Measurements from ENCODE around the gene SIPA1L3.

- TF ChIP-seq, protein P1, sequence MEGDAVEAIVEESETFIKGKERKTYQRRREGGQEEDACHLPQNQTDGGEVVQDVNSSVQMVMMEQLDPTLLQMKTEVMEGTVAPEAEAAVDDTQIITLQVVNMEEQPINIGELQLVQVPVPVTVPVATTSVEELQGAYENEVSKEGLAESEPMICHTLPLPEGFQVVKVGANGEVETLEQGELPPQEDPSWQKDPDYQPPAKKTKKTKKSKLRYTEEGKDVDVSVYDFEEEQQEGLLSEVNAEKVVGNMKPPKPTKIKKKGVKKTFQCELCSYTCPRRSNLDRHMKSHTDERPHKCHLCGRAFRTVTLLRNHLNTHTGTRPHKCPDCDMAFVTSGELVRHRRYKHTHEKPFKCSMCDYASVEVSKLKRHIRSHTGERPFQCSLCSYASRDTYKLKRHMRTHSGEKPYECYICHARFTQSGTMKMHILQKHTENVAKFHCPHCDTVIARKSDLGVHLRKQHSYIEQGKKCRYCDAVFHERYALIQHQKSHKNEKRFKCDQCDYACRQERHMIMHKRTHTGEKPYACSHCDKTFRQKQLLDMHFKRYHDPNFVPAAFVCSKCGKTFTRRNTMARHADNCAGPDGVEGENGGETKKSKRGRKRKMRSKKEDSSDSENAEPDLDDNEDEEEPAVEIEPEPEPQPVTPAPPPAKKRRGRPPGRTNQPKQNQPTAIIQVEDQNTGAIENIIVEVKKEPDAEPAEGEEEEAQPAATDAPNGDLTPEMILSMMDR (IDR thresholded peaks at IDR 0.05): no peak
- TF ChIP-seq, protein P2, sequence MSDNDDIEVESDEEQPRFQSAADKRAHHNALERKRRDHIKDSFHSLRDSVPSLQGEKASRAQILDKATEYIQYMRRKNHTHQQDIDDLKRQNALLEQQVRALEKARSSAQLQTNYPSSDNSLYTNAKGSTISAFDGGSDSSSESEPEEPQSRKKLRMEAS (IDR thresholded peaks at IDR 0.05): no peak
- TF ChIP-seq CHD2 (IDR thresholded peaks at IDR 0.05; ENCODE audit: low read length, partially characterized antibody): no peak
- TF ChIP-seq EP300 (IDR thresholded peaks at IDR 0.05): no peak
- TF ChIP-seq CEBPB (IDR thresholded peaks at IDR 0.05): no peak
- TF ChIP-seq PBX3 (IDR thresholded peaks at IDR 0.05): no peak
- TF ChIP-seq RAD21 (conservative IDR thresholded peaks at IDR 0.05 in 1 of 2, IDR thresholded peaks at IDR 0.05 in 1 of 2): no peak
- no peak for TF ChIP-seq RCOR1 (IDR thresholded peaks at IDR 0.05; ENCODE audit: low read depth, low read length)
- TF ChIP-seq ESRRA (IDR thresholded peaks at IDR 0.05; ENCODE audit: borderline replicate concordance, low read length): no peak
- TF ChIP-seq ZNF302 (CRISPR knock-in tag; IDR thresholded peaks at IDR 0.05): no peak
- no peak for TF ChIP-seq REST (IDR thresholded peaks at IDR 0.05)
- no peak for TF ChIP-seq CBX2 (IDR thresholded peaks at IDR 0.05; ENCODE audit: borderline replicate concordance, low read depth)
- no peak for TF ChIP-seq EHF (CRISPR knock-in tag; IDR thresholded peaks at IDR 0.05)
Measured at GRCh38 chr19:38228491-38229439, 321.8 kb downstream of the SIPA1L3 start.
